Amygdala (tissue), 56 donors: ENCODE data around the gene CACHD1.
"Not testable (repeated sequence)": the region's sequence is repeated elsewhere in the genome, so short reads cannot be mapped to it uniquely, and the experiment has no call there.

ENCODE experiments used
- DNase-seq, 56 donors: peaks; one replicate each; lab custom pipeline; 2025; lab: John Stamatoyannopoulos, UW

The CACHD1 gene

DNA sequence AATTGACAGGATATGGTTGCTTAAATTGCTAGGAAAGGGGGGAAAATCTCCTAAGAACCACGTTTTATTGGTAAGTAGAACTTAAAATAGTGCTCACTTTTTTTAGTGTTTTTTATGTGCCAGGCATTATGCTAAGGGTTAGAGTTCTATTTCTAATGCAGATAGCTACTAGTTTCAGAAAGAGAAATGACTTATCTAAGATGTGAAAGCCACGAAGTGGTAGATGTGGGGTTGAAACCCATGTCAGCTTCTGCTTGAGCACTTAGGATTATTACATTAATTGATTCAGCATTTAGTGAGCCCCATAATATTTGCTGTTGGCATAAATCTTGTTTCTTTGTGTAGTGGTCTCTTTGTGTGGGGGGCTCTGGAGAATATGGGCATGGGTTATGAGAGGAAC, 24.7 kb downstream of the CACHD1 start:
- no peak for DNase-seq

- DNase-seq: no peak
Observed at GRCh38 chr1:64495878-64496277, 25.9 kb downstream of the CACHD1 start.

DNA sequence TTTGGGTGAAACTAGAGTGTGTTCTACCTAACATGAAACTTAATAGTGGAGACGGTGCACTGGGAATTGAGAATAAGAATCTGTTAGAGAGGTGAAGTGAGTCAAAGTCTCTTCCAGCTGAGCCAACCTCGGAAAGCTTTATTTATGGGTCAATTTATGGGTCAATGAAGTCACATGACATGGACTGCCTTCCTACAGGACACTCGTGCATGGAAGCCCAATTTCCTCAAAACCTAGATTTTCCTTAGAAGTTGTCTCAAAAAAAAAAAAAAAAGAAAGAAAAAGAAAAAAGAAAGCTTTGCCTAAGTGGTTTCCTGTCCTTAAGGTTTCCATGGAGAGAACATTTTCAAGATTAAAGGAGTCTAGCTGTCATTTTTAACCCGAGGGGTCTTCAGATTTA, 26.7 kb downstream of the CACHD1 start:
- no peak for DNase-seq

- DNase-seq: no peak
Observed at GRCh38 chr1:64497088-64497883, 27.4 kb downstream of the CACHD1 start.

DNA sequence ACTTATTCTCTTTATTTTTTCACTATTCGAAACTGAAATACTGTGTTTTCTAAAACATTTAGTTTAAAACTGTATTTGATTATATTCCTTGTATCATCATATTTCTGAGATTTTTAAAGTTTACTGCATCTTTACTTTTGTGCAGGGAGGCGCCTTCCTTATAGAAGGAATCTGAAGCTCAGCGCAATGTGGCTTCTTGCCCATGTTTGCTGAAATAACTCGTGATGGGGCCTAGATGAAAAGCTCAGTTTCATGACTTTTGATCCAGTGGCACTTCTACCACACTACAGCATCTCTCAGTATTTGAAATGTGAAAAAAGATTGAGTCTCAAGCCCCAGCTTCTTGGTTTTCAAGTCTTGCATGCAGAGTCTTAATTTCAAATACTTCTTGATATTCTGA, 28.4 kb downstream of the CACHD1 start:
- DNase-seq: no peak

GRCh38 chr1:64499011-64499410, 29.1 kb downstream of the CACHD1 start:
- no peak for DNase-seq

GRCh38 chr1:64499966-64500365, 30.0 kb downstream of the CACHD1 start:
- no peak for DNase-seq

GRCh38 chr1:64502083-64502482, 32.2 kb downstream of the CACHD1 start:
- DNase-seq: no peak

DNA sequence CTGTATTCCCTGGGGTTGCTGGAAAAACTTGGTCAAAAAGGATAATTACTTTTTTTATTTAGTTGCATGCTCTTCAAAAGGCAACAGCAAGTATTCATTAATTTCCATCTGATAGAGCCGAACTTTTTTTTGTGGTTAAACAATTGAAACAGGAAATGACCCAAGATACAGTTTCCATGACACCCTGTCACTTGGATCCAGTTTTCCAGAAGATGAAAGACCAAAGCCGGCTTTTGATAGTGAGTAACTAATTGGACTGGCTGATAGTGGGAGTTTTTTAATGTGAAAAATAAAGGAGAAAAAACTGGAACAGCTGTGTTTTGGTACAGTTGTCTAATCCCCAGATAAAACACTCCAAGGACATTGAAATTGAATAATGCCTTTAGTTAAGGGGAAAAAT, 33.0 kb downstream of the CACHD1 start:
- no peak for DNase-seq

DNA sequence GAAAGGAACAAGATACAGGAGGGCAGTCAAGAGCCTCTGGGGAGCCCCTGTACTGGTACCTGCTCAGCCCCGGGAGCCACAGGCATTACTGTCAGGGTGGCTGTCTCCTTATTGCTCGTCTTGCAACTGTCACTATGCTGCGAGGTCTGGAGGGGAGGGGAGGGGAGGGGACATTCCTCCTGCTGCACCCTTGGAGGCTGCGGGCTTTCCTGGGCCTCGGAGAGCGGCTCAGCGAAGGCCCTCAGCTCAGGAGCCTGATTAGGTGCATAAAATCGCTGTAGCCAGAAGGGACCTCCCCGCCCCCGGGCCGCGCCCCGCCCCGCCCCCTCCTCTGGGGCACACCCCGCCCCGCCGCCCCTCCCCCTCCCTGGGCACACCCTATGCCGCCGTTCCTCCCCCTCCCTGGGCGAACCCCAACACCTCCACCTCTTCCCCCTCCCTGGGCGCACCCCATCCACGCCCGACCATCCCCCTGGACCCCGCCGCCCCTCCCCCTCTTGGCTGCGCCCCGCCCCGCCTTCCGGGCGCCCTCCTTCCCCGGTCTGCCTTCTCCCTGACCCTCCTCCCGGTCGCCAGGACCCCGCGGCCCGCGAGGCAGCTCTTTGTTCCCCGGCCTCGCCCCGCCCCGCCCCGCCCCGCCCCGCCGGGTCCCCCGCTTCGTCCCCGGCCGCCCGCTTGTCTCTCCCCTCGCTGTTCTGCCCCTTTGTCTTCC, 35.5 kb downstream of the CACHD1 start:
- DNase-seq: peak in 1 of 56 donors; percentile 54

- DNase-seq: peak in 1 of 56 donors; percentile 24
Observed at GRCh38 chr1:64505944-64506655, 36.2 kb downstream of the CACHD1 start.

GRCh38 chr1:64508629-64509028, 38.7 kb downstream of the CACHD1 start:
- peak in 3 of 56 donors; percentile 14 to 34 (median 16) for DNase-seq

DNA sequence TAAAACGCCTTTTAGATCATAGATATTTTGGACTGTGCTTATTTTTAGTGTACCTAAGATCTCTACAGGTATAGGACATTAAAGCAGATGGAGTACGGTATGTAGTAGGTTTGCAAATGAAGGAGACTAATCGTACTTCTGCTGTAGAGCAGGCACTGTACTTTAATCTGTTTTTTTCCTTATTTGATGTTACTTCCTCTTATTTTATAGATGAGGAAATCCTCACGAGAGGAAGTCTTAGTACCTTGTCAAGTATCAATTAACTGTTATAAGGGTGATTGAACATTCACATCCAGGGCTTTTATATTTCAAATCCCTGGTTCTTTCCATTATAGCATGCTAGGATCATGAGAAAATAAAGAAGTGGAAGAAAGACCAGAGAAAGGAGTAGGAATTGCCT, 41.1 kb downstream of the CACHD1 start:
- DNase-seq: no peak

DNA sequence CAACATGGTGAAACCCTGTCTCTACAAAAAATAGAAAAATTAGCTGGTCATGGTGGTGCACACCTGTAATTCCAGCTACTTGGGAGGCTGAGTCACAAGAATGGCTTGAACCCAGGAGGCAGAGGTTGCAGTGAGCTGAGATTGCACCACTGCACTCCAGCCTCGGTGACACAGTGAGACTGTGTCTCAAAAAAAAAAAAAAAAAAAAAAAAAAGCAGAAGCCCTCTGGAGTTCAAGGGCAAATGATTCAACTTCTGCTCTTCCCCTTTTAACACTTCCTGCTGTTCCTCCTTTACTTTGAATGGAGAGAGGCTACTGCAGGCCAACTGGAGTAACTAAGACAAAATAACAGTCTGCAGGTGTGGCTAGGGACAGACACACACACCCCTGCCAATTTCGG, 42.3 kb downstream of the CACHD1 start:
- not testable (repeated sequence) for DNase-seq

- DNase-seq: no peak
Observed at GRCh38 chr1:64513545-64513944, 43.6 kb downstream of the CACHD1 start.

DNA sequence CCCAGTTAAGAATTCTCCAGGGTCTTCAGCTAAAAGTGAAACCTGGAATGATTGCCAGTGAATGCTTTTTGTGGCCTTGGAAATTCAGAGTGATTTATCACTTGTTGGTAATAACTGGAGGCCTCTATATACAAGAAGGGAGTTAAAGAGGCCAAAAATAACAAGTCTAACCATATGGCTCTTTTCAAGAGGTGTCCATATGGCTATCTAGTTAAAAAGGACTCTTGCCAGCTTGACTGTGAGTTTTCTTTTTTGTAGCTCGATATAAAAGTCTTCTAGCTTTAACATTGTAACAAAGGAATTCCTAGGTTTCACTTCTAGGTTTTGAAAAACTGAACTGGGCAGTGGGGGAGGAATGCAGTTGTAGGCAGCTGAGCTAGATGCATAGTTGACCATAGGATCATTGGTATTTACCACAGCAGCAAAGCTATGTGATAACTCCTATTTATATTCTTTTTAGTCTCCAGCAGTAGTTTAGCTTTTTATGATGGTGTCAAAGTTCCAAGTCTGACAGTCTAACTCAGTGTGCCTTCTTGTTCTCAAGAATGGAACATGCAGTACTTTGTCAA, 44.4 kb downstream of the CACHD1 start:
- no peak for DNase-seq

DNA sequence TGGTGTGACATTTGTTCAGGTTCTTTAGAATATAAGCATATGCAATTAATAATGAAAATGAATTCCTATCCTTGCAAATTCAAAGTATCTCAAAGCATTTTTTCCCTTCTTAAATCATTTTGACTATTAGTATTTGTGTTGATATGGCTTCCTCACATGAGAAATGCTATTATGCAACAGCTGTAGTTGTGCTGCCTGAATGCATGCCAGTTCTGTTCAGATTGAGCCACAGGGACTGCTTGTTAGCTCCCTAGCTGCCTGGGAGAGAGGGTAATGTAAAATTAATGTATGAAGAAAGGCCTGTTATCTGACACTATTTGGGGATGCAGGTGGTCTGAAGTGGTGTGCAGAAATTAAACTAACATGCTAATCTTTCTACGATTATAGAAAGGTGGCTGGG, 45.5 kb downstream of the CACHD1 start:
- DNase-seq: peak in 8 of 56 donors; percentile 6 to 23 (median 14)

DNA sequence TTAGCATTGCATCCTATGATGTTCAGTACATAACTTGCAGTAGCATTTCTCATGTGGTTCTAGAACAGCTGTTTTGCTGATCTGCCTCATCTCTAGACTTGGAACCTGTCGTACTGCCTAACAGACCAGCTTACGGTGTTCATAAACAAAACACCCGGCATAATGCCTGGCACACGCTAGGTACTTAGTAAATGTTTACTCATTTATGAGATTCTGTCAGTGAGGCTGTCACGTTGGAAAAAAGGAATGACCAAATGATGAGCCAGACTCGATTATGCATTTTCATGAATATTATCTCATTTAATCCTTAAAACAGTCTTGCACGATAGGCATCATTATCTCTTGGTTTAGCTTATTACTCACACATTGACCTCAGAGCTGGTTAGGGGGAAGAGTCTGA, 46.4 kb downstream of the CACHD1 start:
- DNase-seq: no peak

DNA sequence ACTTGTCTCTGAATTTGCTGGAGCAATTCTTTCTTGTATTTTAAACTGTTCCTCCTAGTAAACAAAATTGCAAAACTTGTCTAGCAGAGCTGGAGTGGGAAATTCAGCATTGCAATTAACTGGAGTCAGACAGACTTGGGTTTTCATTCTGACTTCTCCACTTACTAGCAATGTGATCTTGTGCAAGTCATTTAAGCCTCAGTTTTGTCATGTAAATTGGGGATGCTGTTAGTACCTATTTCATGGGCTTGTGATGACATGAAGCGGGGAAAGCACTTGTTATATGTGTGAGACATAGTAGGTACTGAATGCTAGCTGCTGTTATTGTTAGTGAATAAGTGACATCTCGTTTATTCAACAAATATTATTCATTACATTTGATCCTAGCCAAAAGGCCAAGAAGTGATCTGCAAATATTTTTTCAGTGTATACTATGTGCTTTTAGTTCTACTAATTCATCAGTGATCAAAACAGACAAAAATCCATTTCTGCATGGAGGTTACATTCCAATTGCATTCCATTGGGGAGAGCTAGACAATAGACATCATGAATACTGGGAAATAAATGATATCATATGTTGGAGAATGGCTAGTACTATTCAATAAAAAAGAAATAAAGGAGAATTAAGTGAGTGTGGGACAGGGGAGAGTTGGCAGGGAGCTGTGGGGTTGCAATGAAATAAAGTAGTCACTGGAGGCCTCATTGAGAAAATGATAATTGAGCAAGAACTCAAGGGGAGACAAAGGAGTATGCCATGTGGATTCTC, 47.1 kb downstream of the CACHD1 start:
- DNase-seq: no peak

DNA sequence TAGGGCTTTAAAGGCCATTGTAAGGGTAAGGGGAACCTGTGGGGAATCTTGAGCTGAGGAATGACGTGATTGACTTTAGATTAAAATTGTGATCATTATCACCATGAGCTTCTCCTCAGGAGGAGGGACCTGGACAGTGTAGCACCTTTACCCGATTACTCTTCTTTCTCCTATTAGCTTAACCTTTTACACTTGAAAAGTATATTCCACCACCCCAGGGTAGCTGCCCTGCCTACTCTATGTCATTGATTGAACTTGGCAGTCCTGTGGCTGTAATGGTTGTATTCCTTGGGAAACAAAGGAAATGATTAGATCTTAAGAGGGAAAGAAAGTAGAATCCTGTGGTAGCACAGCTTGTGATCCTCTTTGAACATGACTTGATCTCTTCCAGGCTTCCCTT, 47.7 kb downstream of the CACHD1 start:
- no peak for DNase-seq
